Fibroblast of lung (primary cell): ENCODE data around the gene USP6. TPM values are rescaled to one million over a fixed set of nuclear protein-coding genes. Genes with fewer than 3 reads are reported as not detected.
A peak's percentile ranks its signal among the peaks of the same experiment; 100 is the strongest.
"Not testable (repeated sequence)": the region's sequence is repeated elsewhere in the genome, so short reads cannot be mapped to it uniquely, and the experiment has no call there.

Experiments used
- DNase-seq, 2 donors: peaks; one replicate each; pipeline versions ENCODE4 v3.0.0 to v3.0.0-alpha.2; 2010; ENCODE audit warnings: low read depth in 2 of 2
- H2AFZ ChIP-seq: 2 replicates; pipeline ENCODE4 v1.5.1; 2012; ENCODE audit warnings: low read length, control low read depth, inconsistent platforms
- H3K27ac ChIP-seq: 2 replicates; pipeline ENCODE4 v1.5.1; 2011; ENCODE audit warnings: low read length, control low read depth; ENCODE audit not compliant: insufficient read depth
- H3K27me3 ChIP-seq: 2 replicates; pipeline ENCODE4 v1.5.1; 2011; ENCODE audit warnings: mild to moderate bottlenecking, low read length; ENCODE audit not compliant: control insufficient read depth, insufficient read depth
- H3K36me3 ChIP-seq: 2 replicates; pipeline ENCODE4 v1.5.1; 2011; ENCODE audit warnings: low read length; ENCODE audit not compliant: control insufficient read depth, insufficient read depth
- H3K4me1 ChIP-seq: 2 replicates; pipeline ENCODE4 v1.5.1; 2011; ENCODE audit warnings: low read length; ENCODE audit not compliant: control insufficient read depth, insufficient read depth; ENCODE audit errors: extremely low read depth
- H3K4me2 ChIP-seq: 2 replicates; pipeline ENCODE4 v1.5.1; 2011; ENCODE audit warnings: low read length, control low read depth; ENCODE audit not compliant: insufficient read depth; ENCODE audit errors: extremely low read depth
- H3K4me3 ChIP-seq, 4 experiments: fragments of 200-600 bp in 1 of 4; sonication (generic) in 1 of 4; replicated peaks in 1 of 4; 2 replicates each; pipeline ENCODE4 v1.5.1; 2011 to 2016; ENCODE audit warnings: low read length in 4 of 4, low read depth in 3 of 4, mild to moderate bottlenecking in 3 of 4, control low read depth in 2 of 4, inconsistent platforms in 1 of 4, mixed read lengths in 1 of 4; ENCODE audit not compliant: insufficient read depth in 1 of 4; ENCODE audit errors: control extremely low read depth in 1 of 4
- H3K79me2 ChIP-seq: 2 replicates; pipeline ENCODE4 v1.5.1; 2012; ENCODE audit warnings: mild to moderate bottlenecking, low read length, inconsistent platforms; ENCODE audit not compliant: control insufficient read depth, insufficient read depth
- H3K9ac ChIP-seq: 2 replicates; pipeline ENCODE4 v1.5.1; 2011; ENCODE audit warnings: mild to moderate bottlenecking, low read length, control low read depth; ENCODE audit not compliant: insufficient read depth
- H3K9me3 ChIP-seq: 2 replicates; pipeline ENCODE4 v1.5.1; 2012; ENCODE audit warnings: low read depth, low read length; ENCODE audit not compliant: control insufficient read depth, insufficient read depth
- H4K20me1 ChIP-seq: 2 replicates; pipeline ENCODE4 v1.5.1; 2011; ENCODE audit warnings: low read length; ENCODE audit not compliant: control insufficient read depth, insufficient read depth; ENCODE audit errors: extremely low read depth
- CTCF ChIP-seq, 2 donors: IDR thresholded peaks in 1 of 2; conservative IDR thresholded peaks in 1 of 2; 1 replicate in 1 of 2; 2 replicates in 1 of 2; pipeline ENCODE4 v1.5.1; 2011 to 2012; ENCODE audit warnings: low read length in 2 of 2, control low read depth in 1 of 2, inconsistent platforms in 1 of 2, low read depth in 1 of 2, mild to moderate bottlenecking in 1 of 2
- EZH2 ChIP-seq: IDR thresholded peaks from 2 replicates; pipeline ENCODE4 v1.5.1; 2012; ENCODE audit warnings: low read length, control low read depth, mild to moderate bottlenecking; ENCODE audit errors: missing control alignments
- polyA plus RNA-seq, 2 donors: library from polyadenylated mRNA; depleted of rRNA in 1 of 2; stranded (reverse) in 1 of 2; unstranded in 1 of 2; fragments of >200 nt; gene quantifications; 2 replicates each; pipeline ENCODE4 v1.2.1, GENCODE V29; 2011 to 2012; ENCODE audit warnings: missing spikeins in 1 of 2
- total RNA-seq: library from RNA; depleted of rRNA; stranded (reverse); fragments of >200 nt; gene quantifications from 2 replicates; pipeline ENCODE4 v1.2.1, GENCODE V29; 2014

The USP6 gene
- total and polyA plus RNA-seq, 2 donors (not counting 1 experiment from before 2014, with no cell fraction given), result 0.01 TPM; not detected in 1

GRCh38 chr17:5160702-5161101, 44.9 kb downstream of the USP6 start:
- not testable (repeated sequence) for H3K9ac ChIP-seq, H2AFZ ChIP-seq, H3K4me3 ChIP-seq, DNase-seq, H4K20me1 ChIP-seq, H3K36me3 ChIP-seq, H3K79me2 ChIP-seq, H3K9me3 ChIP-seq, H3K27me3 ChIP-seq, H3K4me2 ChIP-seq, H3K27ac ChIP-seq, H3K4me1 ChIP-seq

GRCh38 chr17:5161793-5162192, 46.0 kb downstream of the USP6 start:
- H3K4me3 ChIP-seq, H3K27ac ChIP-seq, H3K9me3 ChIP-seq, H3K79me2 ChIP-seq, H2AFZ ChIP-seq, DNase-seq, H3K9ac ChIP-seq, H3K27me3 ChIP-seq, H3K4me1 ChIP-seq, H3K36me3 ChIP-seq, H4K20me1 ChIP-seq, H3K4me2 ChIP-seq: not testable (repeated sequence)

- H4K20me1 ChIP-seq, result no peaks in the 10 kb centered on the region
- no peaks in the 10 kb centered on the region for H3K36me3 ChIP-seq
- H3K4me2 ChIP-seq, result no peak overlapping the region
- no peaks in the 10 kb centered on the region for H3K9me3 ChIP-seq
- no peaks in the 10 kb centered on the region for H3K27me3 ChIP-seq
- no peak overlapping the region for H3K27ac ChIP-seq
- no peak overlapping the region for H3K9ac ChIP-seq
- H2AFZ ChIP-seq, result no peak overlapping the region
- DNase-seq, result no peak
- no peaks in the 10 kb centered on the region for H3K4me1 ChIP-seq
- no peaks in the 10 kb centered on the region for H3K79me2 ChIP-seq
- TF ChIP-seq EZH2, result no peak
- no peak for TF ChIP-seq CTCF (conservative IDR thresholded peaks at IDR 0.05 in 1 of 2, IDR thresholded peaks at IDR 0.05 in 1 of 2; ENCODE audit: low read depth in 1 of 2, low read length in 2 of 2)
- no peak overlapping the region for H3K4me3 ChIP-seq
These were observed 48.6 kb downstream of the USP6 start for GRCh38 chr17:5164436-5164835.

GRCh38 chr17:5165791-5166564, 50.1 kb downstream of the USP6 start:
- not testable (repeated sequence) for H3K9ac ChIP-seq, H3K4me1 ChIP-seq
- peak in 1 of 2 donors; percentile 64 for DNase-seq

GRCh38 chr17:5175027-5175426, 59.2 kb downstream of the USP6 start:
- H3K9ac ChIP-seq, H3K4me1 ChIP-seq, DNase-seq, H2AFZ ChIP-seq, H3K27ac ChIP-seq, H4K20me1 ChIP-seq, H3K36me3 ChIP-seq, H3K9me3 ChIP-seq, H3K4me2 ChIP-seq, H3K79me2 ChIP-seq, H3K4me3 ChIP-seq, H3K27me3 ChIP-seq: not testable (repeated sequence)

More at GRCh38 chr17:5165791-5166564, 50.1 kb downstream of the USP6 start:
- H3K9me3 ChIP-seq, H3K79me2 ChIP-seq, H3K4me3 ChIP-seq, H3K36me3 ChIP-seq, H2AFZ ChIP-seq, H3K27ac ChIP-seq, H3K4me2 ChIP-seq, H3K27me3 ChIP-seq, H4K20me1 ChIP-seq: not testable (repeated sequence)
